Inflammatory macrophage treated with lipopolysaccharide for 1 hour (primary cell): Measurements from ENCODE around the gene MORN1.

Experiments
- DNase-seq, 2 donors: peaks; one replicate each; pipeline ENCODE4 v3.0.0-alpha.2; 2020 to 2022

MORN1 gene

DNA sequence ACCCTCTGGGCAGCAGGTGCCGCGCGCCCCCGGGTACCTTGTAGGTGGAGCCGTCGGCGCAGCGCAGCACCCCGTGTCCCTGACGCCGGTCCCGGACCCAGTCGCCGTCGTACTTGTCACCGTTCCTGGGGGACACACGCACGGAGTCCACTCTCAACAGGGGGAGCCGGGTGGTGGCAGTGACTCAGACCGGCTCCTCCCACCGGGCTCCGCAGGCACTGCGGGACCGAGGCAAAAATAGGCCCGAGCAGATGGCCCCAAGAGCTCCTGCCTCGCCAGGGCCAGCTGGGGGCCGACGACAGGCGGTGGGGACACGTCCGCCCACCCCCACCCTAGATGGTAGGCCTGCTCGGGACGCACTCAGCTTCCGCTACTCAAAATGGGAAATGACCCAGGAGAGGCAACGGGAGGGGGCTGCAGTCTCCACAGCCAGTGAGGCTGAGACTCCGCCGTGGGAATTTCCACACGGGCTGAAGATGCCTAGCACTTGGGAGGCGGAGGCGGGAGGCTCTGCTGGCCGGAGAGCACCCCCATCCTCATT is 6.3 kb downstream of the MORN1 start:
- no peak for DNase-seq

DNA sequence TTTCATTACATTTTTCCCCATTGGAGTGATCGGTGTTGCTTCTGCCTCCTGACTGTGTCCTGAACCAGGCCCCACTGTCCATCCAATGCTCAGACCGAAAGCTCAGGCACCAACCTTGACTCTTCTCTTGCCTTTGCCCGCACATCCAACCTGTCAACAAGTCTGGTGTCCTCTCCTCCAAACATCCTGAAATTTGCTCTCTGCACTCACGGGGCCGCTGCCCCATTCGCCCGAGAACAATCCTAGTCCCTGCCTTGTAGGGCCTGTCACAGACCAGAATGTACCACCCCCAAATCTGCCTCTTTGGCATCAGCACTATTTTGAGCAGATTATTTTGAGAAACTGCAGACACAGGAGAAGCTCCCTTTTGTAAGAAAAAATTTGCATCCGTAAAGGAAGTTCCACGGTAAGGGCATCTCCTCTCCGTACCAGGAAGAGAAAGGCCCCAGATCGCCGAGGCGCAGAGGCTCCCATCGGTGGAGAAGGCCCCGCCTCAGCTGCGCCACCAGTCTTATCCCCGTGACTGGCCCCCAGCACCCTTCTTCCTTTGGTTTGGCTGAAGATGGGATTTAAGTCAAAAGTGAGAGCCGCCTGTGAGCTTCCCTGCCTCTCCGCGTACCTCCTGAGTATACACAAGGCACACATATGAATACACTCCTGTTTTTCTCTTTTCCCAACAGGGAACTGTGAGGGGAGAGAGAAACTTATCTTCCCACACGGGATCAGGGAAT is 7.1 kb downstream of the MORN1 start:
- DNase-seq: no peak

DNA sequence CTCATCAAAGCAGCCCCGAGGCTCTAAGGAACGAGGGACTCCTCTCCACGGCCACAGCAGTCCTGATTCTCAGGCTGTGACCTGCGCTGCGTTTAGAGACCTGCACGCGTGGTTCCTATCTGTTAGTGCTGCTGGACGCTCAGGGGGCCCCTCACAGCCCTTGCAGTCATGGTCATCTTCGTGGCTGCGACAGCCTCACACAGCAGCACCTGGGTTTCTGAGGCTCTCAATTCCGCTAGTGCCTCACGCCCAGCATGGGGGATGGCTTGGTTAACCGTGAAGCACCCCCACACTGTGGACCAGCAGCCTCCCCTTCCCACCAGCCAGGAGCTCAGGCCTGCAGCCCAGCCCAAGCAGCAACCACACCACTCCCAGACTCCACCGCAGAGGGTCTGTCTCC is 7.8 kb downstream of the MORN1 start:
- no peak for DNase-seq

DNA sequence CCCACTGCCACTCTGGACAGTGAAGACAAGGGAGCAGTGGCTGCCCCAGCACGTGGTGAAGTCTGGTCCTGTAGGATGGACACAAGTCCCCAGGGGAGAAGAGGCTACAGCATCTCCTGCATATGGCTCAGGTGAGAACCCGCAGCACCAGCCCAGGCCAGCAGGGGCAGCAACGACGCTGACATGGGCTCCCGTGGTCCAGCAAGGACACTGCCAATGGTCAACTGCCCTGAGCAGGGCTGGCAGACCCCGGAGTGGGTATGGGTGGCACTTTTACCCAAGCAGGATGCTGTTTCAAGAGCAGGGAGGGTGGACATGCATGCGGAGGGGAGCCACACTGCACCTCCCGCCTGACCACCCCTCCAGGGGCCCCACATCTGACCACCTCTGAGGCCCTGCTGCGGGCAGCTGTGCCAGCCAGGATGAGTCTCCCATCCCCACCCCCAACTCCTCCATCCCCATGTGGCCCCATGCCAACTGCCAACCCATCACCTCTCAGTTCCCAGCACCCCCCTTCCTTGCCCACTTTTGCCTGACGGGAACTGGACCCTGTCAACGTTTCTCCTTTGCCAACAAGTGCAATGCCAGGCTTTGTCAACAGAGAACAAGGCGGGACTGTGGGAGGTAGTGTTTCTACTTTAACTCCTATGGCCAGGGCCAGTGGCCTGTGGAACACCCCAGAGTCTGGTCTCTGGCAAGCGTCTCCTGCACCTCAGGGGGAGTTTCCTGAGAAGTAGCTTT is 8.6 kb downstream of the MORN1 start:
- peak; percentile 3 to 7 for DNase-seq

DNA sequence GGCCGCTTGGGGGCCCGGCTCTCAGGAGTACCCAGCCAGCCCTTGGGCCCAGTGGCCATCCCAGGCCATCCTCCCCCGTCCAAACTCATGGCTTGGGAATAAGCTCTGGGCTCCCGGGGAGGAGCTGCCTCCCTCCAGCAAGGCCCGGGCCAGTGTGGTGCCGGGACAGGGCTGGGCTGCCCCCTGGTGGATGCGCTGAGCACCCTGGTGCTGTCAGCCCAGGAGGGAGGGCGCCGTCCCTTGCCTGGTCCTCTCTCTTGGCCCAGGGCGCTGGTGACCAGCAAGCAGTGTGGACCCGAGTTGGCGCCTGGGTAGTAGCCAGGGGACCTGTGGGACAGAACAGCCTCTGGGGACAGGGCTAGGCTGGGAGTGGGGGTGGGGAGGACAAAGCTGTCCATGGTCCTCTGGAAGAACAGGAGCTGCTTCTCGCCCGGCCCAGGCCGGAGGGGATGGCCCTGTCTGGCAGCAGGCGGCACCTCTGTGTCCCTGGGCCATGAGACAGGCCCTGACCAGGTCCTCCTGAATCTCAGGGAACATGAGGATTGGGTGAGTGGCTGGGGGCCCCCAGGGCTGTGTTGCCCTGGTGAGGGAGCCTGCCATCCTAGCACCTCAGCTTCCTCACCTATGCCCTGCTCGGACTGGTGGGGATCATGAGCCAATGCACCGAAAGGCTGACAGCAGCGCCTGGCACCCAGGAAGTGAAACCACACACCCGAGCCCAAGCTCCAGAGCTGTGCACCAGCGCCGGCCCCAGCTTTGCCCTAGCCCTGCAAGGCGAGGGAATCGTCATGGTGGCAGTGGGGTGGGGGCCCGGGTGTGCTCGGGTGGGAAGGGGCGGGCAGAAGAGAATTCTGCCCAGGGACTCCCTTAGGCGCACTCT is 9.4 kb downstream of the MORN1 start:
- DNase-seq: peak; percentile 42 to 79

DNA sequence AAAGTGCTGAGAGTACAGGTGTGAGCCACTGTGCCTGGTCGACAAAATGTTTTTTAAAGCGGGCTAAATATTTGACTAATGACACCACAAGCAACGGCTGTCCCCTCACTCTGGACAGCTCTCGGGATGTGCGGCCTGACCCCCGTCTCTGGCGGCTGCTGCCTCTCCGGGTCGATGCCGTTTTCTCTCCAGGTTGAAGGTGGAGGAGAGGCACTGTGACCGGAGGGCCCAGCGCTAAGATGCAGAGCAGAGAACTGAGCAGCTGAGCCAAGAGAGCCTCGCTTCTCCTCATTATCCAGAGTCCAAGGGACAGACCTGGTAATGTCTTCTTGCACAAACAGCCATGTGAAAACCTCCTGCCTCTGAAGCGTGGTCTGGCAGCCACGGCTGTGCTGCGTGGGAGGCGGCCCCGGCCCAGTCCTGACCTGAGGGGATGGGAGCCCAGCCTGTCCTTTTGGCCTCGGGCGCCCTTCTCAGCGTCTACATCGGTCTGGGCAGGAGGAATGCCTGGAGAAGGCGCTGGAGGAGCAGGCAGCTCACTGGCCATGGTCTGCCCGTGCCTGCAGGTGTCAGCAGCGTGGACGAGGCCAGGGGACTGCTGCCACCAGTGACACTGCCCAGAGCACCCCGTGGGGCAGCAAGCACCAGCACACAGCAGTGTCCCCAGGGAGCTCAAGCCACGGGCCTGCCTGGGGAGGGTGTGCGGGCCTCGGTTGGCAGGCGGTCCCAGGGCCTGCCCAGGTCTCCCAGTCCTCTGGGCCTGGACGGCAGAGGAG is 10.3 kb downstream of the MORN1 start:
- no peak for DNase-seq

DNA sequence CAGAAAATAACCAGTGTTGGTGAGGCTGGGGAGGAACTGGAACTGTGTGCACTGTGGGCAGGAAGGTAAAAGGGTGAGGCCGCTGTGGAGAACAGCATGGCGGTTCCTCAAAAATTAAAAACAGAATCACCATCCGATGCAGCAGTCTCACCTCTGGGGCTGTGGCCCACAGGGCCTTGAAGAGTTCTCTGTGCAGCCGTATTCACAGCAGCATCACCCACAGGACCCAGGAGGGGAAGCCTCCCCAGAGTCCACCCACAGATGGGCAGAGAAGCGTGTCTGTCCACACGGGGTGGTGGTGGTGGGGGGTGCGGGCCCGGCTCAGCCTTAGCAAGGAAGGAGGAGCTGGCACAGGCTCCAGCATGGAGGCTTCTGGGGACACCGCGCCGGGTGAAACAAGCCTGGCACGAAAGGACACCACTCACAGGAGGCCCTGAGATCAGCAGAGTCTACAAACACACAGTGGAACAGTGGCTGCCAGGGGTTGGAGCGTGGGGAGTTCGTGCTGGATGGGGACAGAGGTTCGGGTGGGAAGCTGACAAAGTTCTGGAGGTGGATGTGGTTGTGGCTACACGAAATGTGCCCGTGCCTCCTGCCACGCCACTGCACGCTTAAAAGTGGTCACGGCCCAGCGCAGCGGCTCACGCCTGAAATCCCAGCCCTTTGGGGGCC is 11.5 kb downstream of the MORN1 start:
- no peak for DNase-seq

DNA sequence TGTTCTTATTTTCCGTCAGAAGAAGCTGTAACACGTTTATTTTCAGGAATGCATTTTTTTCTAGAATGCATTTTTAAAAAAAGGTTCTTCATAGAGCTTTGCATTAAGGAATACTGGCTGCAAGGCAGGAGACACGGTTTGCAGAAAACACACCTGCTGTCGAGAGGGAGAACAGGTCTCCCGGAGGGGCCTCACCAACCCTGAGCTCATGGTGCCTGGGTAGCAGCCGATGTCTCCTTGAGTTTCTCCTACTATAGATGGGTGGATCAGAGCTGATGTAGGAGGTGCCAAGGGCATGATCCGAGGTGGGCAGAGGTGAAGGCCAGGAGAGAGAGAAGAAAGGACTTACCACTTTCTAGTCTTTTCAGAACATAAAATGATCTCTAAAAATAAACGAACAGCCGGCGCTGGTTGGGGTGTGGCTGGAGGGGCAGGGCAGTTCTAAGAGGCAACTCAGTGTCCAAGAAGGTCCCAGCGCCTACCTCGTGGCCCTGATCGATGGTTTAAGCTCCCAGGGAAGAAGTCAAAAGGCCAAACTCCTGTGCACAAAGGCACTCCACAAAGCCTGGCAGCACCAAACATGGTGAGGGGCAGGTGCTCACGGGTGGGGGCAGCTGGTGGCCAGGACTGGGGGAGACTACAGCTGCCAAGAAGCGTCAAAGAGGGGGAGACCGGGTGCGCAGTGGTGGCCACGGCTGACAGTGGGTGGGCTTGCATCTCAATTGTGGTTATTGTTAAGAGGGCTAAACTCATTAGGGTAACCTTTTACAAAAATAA is 12.2 kb downstream of the MORN1 start:
- DNase-seq: no peak

DNA sequence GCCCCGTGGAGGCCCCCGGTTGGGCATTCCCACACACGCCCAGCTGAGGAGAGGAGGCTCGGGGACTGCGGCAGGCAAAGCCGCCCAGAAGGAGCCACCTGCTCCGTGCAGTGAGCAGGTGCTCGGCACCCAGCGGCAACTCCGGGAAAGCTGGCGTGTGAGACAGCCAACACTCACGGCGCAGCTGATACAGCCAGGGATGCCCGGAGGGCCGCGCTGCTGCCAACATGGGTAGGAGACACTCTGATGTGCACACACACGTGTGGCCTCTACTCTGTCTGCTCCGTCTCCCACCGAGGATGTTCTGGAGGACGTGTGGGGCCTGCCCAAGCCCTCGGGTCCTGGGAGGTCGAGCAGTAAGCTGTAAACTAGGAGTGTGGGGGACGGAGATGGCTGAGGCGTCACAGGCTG is 12.9 kb downstream of the MORN1 start:
- DNase-seq: no peak

DNA sequence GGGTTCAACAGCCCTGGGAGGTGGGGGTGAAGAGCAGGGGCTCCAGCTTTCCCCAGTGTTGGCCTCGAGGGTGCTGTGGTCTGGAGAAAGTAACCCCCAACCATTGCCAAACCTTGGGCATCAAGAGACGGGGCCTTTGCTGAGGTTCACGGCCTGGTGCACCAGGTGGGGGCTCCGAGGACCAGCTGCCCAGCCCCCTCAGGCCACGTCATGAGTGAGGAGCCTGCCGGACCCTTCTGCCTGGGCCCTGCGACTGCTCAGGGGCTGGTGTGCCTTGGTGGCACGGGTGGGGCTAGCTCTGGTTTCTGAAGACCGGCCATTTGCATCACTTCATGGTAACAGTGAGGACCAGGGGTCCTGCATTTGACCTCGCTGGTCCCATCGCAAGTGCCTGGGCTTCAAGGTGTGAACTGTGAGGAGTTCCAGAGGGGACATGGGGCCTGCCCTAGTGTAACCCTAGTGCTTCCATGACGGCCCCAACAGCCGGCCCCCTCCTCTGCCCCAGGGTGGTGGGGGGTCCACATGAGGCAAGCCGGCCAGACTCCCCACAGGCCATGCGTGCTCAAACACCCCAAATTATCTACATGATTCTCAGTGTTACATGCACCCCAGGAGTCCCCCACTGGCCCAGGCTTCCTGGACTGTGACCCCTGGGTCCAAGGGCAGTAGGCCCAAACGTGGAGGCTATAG is 13.5 kb downstream of the MORN1 start:
- no peak for DNase-seq

DNA sequence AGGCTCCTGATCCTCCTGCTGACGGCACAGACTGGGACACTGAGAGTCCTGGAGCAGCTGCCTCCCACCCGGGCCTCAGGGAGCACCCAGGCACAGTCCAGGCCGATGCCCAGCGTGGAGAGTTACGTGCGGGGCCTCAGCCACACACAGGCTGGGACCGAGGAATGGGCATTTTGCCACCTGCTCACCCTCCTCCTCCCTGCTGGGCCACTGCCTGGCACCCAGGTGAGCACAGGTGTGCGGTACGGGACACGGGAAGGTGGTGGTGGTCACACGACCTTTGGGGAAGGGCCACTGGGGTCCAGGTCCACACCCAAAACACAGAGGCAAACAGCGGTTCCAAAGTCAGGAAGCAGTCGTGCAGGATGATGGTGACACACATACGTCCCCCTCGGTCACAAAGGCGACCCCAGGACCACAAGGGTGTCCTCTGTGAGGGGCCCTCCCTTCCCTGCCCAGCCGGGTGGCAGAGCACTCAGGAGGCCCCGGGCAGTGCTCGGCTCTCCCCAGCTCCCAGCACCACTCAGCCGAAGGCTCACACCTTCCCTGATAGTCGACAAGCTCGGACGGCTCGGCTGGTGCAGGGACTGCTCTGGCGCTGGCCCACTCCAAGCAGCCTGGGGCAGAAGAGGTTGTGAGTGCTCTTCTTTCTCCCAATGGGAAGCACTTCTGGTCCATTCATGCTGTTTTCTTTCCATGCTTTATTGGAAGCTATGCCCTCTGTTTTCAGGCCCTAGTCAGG is 14.3 kb downstream of the MORN1 start:
- no peak for DNase-seq

DNA sequence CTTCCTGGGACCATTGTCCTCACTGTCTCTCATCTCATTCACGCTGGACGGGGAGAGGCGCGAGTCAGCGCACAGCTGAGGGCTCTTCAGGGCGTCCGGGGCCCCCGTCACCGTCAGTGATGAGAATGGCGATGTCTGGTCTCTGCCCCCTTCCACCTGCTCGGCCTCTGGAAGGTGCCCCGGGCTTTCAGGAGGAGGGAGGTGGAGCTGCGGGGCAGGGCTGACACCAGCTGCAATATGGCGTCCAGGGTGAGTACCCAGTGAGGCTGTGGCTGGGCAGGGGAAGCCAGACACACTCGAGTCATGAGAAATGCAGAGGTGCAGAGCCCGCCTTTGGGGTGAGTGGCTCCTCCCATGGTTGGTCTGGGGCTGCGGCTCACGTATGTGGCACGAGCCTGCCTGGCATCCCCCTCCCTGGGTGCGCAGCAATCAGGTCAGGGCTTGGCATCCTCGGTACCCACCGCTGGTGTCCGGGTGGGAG is 15.1 kb downstream of the MORN1 start:
- no peak for DNase-seq

DNA sequence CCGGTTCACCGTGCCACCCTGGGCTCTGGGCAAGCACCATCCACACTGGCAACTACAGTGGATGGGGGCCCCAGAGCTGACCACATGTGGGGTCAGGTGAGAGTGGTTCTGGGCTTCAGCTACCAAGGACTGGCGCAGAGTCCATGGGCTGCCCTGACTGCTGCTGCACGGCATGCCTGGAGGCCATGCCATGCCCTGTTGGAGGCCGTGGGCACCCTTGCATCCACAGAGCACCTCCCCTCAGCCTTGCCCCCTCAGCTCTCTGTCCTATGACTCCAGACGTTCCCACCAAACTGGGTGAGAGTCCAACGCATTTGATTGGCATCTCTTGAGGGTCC is 15.5 kb downstream of the MORN1 start:
- no peak for DNase-seq

DNA sequence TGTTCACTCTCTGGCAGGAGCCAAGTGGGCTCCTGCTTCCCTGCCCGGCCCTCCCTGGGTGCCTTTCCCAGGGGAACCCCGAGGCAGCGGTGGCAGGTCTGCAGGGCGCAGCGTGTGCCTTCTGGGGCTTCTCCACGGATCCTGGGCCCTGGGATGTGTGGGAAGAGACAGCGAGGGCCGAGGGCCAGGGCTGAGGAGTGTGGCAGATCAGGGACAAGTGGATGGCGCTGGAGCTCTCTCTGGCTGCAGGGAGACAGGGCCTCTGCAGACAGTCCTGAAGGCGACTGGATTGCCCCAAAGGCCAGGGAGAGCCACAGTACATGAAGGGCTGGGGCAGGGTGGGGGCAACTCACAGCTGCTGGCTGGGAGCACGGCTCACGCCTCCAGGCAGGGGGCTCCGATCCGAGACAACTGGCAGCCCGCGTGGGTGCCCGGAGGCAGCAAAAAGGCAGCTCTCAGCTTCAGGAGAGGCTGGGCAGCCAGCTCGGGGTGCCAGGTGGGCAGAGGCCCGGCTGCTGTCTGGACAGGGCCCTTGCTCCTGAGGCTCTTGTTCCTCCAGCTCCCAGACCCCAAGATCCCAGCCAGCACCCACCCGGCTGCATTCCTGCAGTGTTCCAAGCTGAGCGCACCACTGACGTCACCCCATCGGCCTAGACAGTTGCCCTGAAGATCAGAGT is 16.0 kb downstream of the MORN1 start:
- no peak for DNase-seq

DNA sequence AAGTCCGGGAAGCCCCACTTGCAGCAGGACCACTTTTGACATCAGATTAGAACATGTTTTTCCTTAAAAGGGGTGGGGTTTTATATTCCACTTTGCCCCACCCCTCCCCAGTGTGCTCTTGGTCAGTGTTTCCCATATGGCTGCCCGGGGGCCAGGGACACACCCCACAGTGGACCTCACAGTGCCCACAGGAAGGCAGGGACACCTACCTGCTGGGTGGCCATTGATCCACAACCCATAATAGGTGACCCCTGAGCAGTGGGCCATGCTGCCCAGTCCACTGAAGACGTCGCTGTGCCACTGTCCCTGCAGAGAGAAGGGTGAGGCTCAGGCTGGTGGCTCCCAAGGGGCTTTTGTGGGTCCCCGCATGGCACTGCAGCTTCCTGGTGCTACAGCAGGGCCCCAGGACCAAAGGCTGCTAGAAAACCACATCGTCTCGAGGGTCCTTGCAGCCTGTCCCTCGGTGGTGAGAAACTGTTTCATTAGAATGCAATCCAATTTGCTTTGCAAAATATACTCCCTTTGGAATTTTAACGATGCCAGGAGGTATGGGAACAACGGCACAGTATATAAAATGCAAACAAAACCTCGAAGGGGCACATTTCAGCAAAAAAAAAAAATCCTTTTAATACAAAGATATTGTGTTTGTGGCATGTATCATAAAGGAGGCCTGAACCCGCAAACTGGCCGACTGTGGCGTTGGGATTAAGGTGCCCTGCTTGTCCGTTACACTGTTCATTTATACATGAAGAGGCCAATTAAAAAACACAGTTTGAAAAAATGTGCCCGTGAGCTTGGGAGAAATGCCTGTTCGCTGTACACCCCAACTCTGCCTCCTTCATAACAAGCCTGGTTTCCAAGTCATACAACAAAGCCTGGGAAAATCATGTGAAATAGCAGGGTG is 16.9 kb downstream of the MORN1 start:
- DNase-seq: no peak

DNA sequence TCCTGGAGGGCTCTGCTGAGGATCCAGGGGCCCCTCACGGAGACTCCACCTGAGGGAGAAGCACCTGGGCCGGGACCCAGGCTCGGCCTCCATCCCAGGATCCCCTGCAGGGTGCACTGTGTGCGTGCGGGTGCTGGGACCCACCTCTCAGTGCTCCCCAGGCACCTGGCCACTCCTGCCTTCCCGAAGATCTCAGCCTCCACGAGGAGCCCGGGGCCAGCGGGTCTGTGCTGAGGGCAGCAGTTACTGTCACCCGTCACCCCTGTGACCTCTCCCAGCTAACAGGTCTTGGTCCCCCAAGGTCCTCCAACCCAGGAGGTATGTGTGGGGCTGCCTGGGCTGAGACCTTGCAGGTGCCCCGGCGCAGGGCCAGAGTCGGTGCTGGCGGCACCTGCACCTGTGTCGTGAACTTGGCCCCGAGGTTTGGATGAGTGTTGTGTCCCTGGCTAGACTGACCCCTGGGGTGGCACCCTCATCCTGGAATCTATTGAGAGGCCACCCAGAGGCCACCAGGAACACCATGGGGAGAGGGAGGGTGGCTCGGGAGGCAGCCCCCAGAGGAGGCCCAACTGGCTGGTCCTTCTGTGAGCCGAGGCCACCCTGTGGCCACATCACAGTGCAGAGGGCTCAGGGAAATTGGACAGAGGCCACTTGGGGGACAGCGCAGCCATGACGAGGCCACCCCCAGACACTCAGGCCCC is 17.7 kb downstream of the MORN1 start:
- no peak for DNase-seq
